SK-N-SH (cell line): ENCODE measurements around the gene MCUB. TPM values are rescaled to one million over a fixed set of nuclear protein-coding genes. Genes with fewer than 3 reads are reported as not detected.

Source experiments
- CTCF ChIA-PET: fragments of 300-600, 350-600 bp; formaldehyde crosslinking; extraction: SDS; loops from one replicate; lab custom pipeline; 2021; lab: Yijun Ruan, JAX
- POLR2A ChIA-PET: fragments of 350-600 bp; sonication (Branson Sonifier 250); formaldehyde crosslinking; extraction: SDS; loops from one replicate; lab custom pipeline; 2020; ENCODE audit warnings: antibody characterized with exemption, inconsistent platforms; lab: Yijun Ruan, JAX
- DNase-seq: peaks from one replicate; pipeline ENCODE4 v3.0.0; 2012
- H2AFZ ChIP-seq: fragments of 200-600 bp; sonication (generic); 2 replicates; pipeline ENCODE4 v1.8.1; 2016; ENCODE audit warnings: antibody characterized with exemption, mild to moderate bottlenecking, low read depth
- H3F3A ChIP-seq: fragments of 200-600 bp; sonication (generic); replicated peaks from 2 replicates; pipeline ENCODE3; 2016; ENCODE audit warnings: antibody characterized with exemption, mild to moderate bottlenecking; ENCODE audit not compliant: insufficient read depth
- H3K27ac ChIP-seq, 2 experiments: fragments of 200-500 bp in 1 of 2; fragments of 200-600 bp in 1 of 2; sonication (Bioruptor generic) in 1 of 2; sonication (generic), shearing (Covaris generic) in 1 of 2; 2 replicates each; pipeline versions ENCODE4 v1.5.1 to v1.6.1; 2014 to 2016; ENCODE audit warnings: low read depth in 2 of 2, inconsistent platforms in 1 of 2, low read length in 1 of 2, mild to moderate bottlenecking in 1 of 2, mixed read lengths in 1 of 2
- H3K27me3 ChIP-seq: fragments of 200-600 bp; sonication (generic), shearing (Covaris generic); 2 replicates; pipeline ENCODE4 v1.6.1; 2016; ENCODE audit warnings: mixed run types; ENCODE audit not compliant: insufficient read depth
- H3K36me3 ChIP-seq, 2 experiments: fragments of 200-500 bp in 1 of 2; fragments of 200-600 bp in 1 of 2; sonication (Bioruptor generic) in 1 of 2; sonication (generic) in 1 of 2; replicated peaks in 1 of 2; 2 replicates each; pipeline versions ENCODE3 to v1.5.1; 2014 to 2016; ENCODE audit warnings: low read length in 1 of 2, mild to moderate bottlenecking in 1 of 2; ENCODE audit not compliant: insufficient read depth in 2 of 2, control insufficient read depth in 1 of 2
- H3K4me1 ChIP-seq, 2 experiments: fragments of 200-500 bp in 1 of 2; fragments of 200-600 bp in 1 of 2; sonication (Bioruptor generic) in 1 of 2; sonication (generic), shearing (Covaris generic) in 1 of 2; 2 replicates each; pipeline versions ENCODE4 v1.5.1 to v1.6.1; 2014 to 2016; ENCODE audit warnings: low read depth in 1 of 2, low read length in 1 of 2, mixed run types in 1 of 2; ENCODE audit not compliant: insufficient read depth in 2 of 2, control insufficient read depth in 1 of 2
- H3K4me2 ChIP-seq: fragments of 200-600 bp; sonication (generic), shearing (Covaris generic); 2 replicates; pipeline ENCODE4 v1.6.1; 2017; ENCODE audit warnings: mixed run types
- H3K4me3 ChIP-seq, 2 experiments: fragments of 200-500 bp in 1 of 2; fragments of 200-600 bp in 1 of 2; sonication (Bioruptor generic) in 1 of 2; sonication (generic), shearing (Covaris generic) in 1 of 2; 2 replicates each; pipeline versions ENCODE4 v1.5.1 to v1.8.1; 2014 to 2016; ENCODE audit warnings: low read depth in 2 of 2, inconsistent platforms in 1 of 2, low read length in 1 of 2, mild to moderate bottlenecking in 1 of 2, mixed read lengths in 1 of 2, moderate library complexity in 1 of 2
- H3K79me2 ChIP-seq: fragments of 200-600 bp; sonication (generic); 2 replicates; pipeline ENCODE4 v1.8.1; 2017; ENCODE audit warnings: mild to moderate bottlenecking; ENCODE audit not compliant: insufficient read depth
- H3K9ac ChIP-seq: fragments of 200-600 bp; sonication (generic); 2 replicates; pipeline ENCODE4 v1.6.1; 2017; ENCODE audit warnings: mixed run types
- H3K9me2 ChIP-seq: fragments of 200-600 bp; sonication (generic); 2 replicates; pipeline ENCODE4 v1.6.1; 2017; ENCODE audit warnings: mixed run types
- H3K9me3 ChIP-seq: fragments of 200-600 bp; sonication (generic); 2 replicates; pipeline ENCODE4 v1.6.1; 2017; ENCODE audit warnings: mixed run types, mild to moderate bottlenecking, moderate library complexity
- H4K20me1 ChIP-seq: fragments of 200-600 bp; sonication (generic); 2 replicates; pipeline ENCODE4 v1.6.1; 2017; ENCODE audit warnings: mild to moderate bottlenecking, mixed run types; ENCODE audit not compliant: insufficient read depth
- ELF1 ChIP-seq: IDR thresholded peaks from 2 replicates; pipeline ENCODE4 v1.4.0; 2012
- FOSL2 ChIP-seq: IDR thresholded peaks from 2 replicates; pipeline ENCODE4 v1.4.0; 2012; ENCODE audit warnings: low read depth, mild to moderate bottlenecking, moderate library complexity, borderline replicate concordance
- FOXJ3 ChIP-seq: sonication (generic); formaldehyde crosslinking; IDR thresholded peaks from 2 replicates; pipeline ENCODE4 v1.5.1; 2020; ENCODE audit warnings: mild to moderate bottlenecking, missing genetic modification reagents
- FOXM1 ChIP-seq: IDR thresholded peaks from 2 replicates; pipeline ENCODE4 v1.4.0; 2012; ENCODE audit warnings: low read depth, mild to moderate bottlenecking
- GABPA ChIP-seq: IDR thresholded peaks from 2 replicates; pipeline ENCODE4 v1.4.0; 2012; ENCODE audit warnings: low read depth, mild to moderate bottlenecking
- GATA2 ChIP-seq: sonication (generic); formaldehyde crosslinking; IDR thresholded peaks from 2 replicates; pipeline ENCODE4 v1.5.0; 2020; ENCODE audit warnings: mild to moderate bottlenecking, missing genetic modification reagents
- JUND ChIP-seq: IDR thresholded peaks from 2 replicates; pipeline ENCODE4 v1.4.0; 2012
- MEF2A ChIP-seq: IDR thresholded peaks from 2 replicates; pipeline ENCODE4 v1.4.0; 2012; ENCODE audit warnings: low read depth, borderline replicate concordance
- MXI1 ChIP-seq: IDR thresholded peaks from 2 replicates; pipeline ENCODE4 v1.6.1; 2012; ENCODE audit warnings: mild to moderate bottlenecking, low read depth, low read length, improper control_type of control experiment
- NFIC ChIP-seq: IDR thresholded peaks from 2 replicates; pipeline ENCODE4 v1.4.0; 2012; ENCODE audit warnings: borderline replicate concordance
- NRF1 ChIP-seq: IDR thresholded peaks from 2 replicates; pipeline ENCODE4 v1.6.1; 2012; ENCODE audit warnings: low read depth, mild to moderate bottlenecking, low read length
- RXRA ChIP-seq: IDR thresholded peaks from 2 replicates; pipeline ENCODE4 v1.4.0; 2012; ENCODE audit warnings: low read depth, mild to moderate bottlenecking, borderline replicate concordance
- SIN3A ChIP-seq: IDR thresholded peaks from 2 replicates; pipeline ENCODE4 v1.6.1; 2012; ENCODE audit warnings: low read depth, mild to moderate bottlenecking, low read length, moderate library complexity, borderline replicate concordance
- SMC3 ChIP-seq: IDR thresholded peaks from 2 replicates; pipeline ENCODE4 v1.6.1; 2012; ENCODE audit warnings: low read depth, low read length, improper control_type of control experiment
- TCF12 ChIP-seq: IDR thresholded peaks from 2 replicates; pipeline ENCODE4 v1.4.0; 2012
- WGBS: methylation state at CpG from one replicate; pipeline ENCODE4 v1.1.6; 2017; ENCODE audit warnings: low lambda C conversion rate; 5-methylcytosine and 5-hydroxymethylcytosine counted together
- polyA plus RNA-seq, 3 experiments: library from polyadenylated mRNA; depleted of rRNA; stranded (reverse); fragments of >200 nt; gene quantifications; 2 replicates each; pipeline ENCODE4 v1.2.3, GENCODE V29; 2012
- TF ChIP-seq, protein P1 (sequence below): fragments of 200-600 bp; sonication (generic); IDR thresholded peaks from 2 replicates; pipeline ENCODE4 v1.6.1; 2017; ENCODE audit warnings: antibody characterized with exemption, mild to moderate bottlenecking, moderate library complexity

The MCUB gene
- polyA plus RNA-seq, 1 of the 3 experiments (the other 2 are of a cell fraction), result 39.3 TPM

DNA sequence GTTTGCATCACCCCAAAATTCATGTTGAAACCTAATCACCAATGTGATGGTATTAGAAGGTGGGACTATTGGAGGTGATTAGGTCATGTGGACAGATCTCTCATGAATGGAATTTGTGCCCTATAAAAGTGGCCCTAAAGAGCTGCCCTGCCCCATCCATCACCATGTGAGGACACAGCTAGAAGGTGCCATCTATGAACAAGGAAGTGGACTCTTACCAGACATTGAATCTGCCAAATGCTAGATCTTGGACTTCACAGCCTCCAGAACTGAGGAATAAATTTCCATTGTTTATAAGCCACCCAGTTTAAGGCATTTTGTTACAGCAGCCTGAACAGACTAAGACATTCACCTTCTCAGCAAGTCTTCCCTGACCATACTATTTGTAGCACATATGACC lies 162.3 kb downstream of the MCUB start:
- Histone ChIP-seq H3K9me3 (no peaks in the 10 kb centered on the region), H3K27ac (no peak overlapping the region), H2AFZ (no peak overlapping the region), H3K4me3 (no peak overlapping the region; a peak in 1 of 4 replicates), H3K9me2 (no peaks in the 10 kb centered on the region), H3K27me3 (no peaks in the 10 kb centered on the region), H3F3A (no peaks in the 10 kb centered on the region), H3K4me1 (no peaks in the 10 kb centered on the region), H3K36me3 (peaks cover 3 to 9% of the 10 kb centered on the region in 2 experiments), H4K20me1 (no peaks in the 10 kb centered on the region), H3K4me2 (no peak overlapping the region), H3K79me2 (no peaks in the 10 kb centered on the region), H3K9ac (no peak overlapping the region)
- no peak for DNase-seq
- TF ChIP-seq GATA2 (CRISPR knock-in tag), result no peak
- no peak for TF ChIP-seq ELF1
- POLR2A ChIA-PET, result no interaction called here
- CTCF ChIA-PET, result interaction anchor here (1.3 kb wide), 1 partner anchor 11 kb away, joined by 3 read pairs; no protein-coding TSS in a partner anchor

DNA sequence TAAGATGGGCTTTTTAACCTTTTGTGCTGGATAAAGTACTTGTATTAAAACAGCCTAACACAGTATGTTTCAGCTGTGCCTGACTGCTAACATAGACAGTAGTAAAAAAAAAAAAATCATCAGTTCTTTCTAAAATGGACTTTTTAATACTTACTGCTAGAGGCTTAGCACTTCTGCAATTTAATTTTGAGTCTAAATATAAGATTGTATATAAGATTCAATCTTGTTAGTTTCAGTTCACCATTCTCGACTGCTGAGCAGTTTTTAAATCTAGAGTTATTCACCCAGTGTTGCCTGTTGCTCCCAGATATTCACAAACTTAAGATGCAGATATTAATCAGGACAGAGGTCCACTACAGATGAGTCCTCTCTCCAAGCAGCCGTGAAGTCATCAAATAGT lies 163.1 kb downstream of the MCUB start:
- TF ChIP-seq JUND (no peak), GATA2 (CRISPR knock-in tag) (no peak), RXRA (no peak), FOXJ3 (CRISPR knock-in tag) (no peak), SMC3 (no peak), FOSL2 (no peak), FOXM1 (no peak), SIN3A (no peak), NFIC (no peak), MXI1 (no peak), GABPA (no peak), MEF2A (no peak), NRF1 (no peak), TCF12 (no peak)
- TF ChIP-seq, protein P1, sequence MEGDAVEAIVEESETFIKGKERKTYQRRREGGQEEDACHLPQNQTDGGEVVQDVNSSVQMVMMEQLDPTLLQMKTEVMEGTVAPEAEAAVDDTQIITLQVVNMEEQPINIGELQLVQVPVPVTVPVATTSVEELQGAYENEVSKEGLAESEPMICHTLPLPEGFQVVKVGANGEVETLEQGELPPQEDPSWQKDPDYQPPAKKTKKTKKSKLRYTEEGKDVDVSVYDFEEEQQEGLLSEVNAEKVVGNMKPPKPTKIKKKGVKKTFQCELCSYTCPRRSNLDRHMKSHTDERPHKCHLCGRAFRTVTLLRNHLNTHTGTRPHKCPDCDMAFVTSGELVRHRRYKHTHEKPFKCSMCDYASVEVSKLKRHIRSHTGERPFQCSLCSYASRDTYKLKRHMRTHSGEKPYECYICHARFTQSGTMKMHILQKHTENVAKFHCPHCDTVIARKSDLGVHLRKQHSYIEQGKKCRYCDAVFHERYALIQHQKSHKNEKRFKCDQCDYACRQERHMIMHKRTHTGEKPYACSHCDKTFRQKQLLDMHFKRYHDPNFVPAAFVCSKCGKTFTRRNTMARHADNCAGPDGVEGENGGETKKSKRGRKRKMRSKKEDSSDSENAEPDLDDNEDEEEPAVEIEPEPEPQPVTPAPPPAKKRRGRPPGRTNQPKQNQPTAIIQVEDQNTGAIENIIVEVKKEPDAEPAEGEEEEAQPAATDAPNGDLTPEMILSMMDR, result no peak
- TF ChIP-seq, all 33 proteins: peak for 0
- no peak for DNase-seq
- POLR2A ChIA-PET, result no interaction called here
- H3F3A ChIP-seq, result no peaks in the 10 kb centered on the region
- no peak overlapping the region for H3K27ac ChIP-seq
- peaks cover 7% of the 10 kb centered on the region; the same call in 1 of the 2 replicates for H3K79me2 ChIP-seq
- H2AFZ ChIP-seq, result no peak overlapping the region
- no peak overlapping the region for H3K4me2 ChIP-seq
- no peaks in the 10 kb centered on the region for H3K27me3 ChIP-seq
- no peak overlapping the region for H3K4me3 ChIP-seq
- 96% methylated on average over 2 of the region's 2 CpGs for WGBS
- no peaks in the 10 kb centered on the region for H3K9me2 ChIP-seq
- H3K9me3 ChIP-seq, result no peaks in the 10 kb centered on the region
- no peak overlapping the region for H3K9ac ChIP-seq
- peaks cover 2 to 6% of the 10 kb centered on the region in 2 experiments for H3K36me3 ChIP-seq
- no peaks in the 10 kb centered on the region for H4K20me1 ChIP-seq
- CTCF ChIA-PET, result interaction anchor here (0.6 to 1.3 kb wide), 2 partner anchors 12 to 33 kb away, joined by 3 read pairs; no protein-coding TSS in a partner anchor
- H3K4me1 ChIP-seq, result no peaks in the 10 kb centered on the region
